ENCODE results near the gene CFAP91.

CFAP91 gene

DNA sequence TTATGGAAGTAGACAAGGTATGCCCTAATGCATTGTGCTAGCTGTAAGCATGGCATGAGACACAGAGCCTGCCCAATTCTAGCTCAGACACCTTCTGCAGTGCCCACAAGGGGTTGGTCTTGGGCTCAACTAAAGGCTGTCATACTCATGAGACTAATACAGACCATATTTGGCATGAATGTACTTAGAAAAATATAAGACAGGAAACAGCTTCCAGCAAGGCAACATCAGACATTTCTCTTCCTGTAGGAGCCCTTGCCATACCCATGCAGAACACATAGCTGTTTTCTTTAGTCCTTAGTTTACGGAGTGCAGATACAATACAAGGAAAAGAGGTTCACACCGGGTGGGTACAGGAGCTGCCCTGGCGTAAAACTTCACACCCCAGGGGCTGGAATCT is 48.6 kb downstream of the CFAP91 start:
- DNase-seq (ENCODE audit: low read depth), result no peak
- TF ChIP-seq, protein P1, sequence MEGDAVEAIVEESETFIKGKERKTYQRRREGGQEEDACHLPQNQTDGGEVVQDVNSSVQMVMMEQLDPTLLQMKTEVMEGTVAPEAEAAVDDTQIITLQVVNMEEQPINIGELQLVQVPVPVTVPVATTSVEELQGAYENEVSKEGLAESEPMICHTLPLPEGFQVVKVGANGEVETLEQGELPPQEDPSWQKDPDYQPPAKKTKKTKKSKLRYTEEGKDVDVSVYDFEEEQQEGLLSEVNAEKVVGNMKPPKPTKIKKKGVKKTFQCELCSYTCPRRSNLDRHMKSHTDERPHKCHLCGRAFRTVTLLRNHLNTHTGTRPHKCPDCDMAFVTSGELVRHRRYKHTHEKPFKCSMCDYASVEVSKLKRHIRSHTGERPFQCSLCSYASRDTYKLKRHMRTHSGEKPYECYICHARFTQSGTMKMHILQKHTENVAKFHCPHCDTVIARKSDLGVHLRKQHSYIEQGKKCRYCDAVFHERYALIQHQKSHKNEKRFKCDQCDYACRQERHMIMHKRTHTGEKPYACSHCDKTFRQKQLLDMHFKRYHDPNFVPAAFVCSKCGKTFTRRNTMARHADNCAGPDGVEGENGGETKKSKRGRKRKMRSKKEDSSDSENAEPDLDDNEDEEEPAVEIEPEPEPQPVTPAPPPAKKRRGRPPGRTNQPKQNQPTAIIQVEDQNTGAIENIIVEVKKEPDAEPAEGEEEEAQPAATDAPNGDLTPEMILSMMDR (IDR thresholded peaks at IDR 0.05; ENCODE audit: low read depth, low read length, missing control alignments), result no peak
- H3K4me3 ChIP-seq (ENCODE audit: low read depth, low read length), result no peak overlapping the region
